ENCODE measurements around the gene SKP2.

DNA sequence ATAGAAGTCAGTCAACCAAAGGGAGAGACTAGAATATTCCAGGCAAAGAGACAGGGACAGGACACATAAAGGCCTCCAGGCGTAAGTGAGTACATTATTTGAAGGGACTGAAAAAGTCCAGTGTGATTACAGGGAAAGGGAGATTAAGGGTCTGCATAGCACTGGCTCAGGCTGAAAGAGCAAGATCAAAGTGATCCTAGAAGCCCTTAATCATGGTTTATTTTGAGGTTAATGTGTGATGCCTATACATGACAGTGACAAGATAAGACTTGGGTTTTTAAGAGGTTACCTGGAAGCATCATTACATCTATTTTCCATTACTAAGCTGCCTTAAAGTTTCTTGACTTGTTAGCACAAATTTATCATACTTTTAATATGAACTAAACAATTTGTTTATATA lies 26.0 kb upstream of the SKP2 start:
- TF ChIP-seq, protein P1, sequence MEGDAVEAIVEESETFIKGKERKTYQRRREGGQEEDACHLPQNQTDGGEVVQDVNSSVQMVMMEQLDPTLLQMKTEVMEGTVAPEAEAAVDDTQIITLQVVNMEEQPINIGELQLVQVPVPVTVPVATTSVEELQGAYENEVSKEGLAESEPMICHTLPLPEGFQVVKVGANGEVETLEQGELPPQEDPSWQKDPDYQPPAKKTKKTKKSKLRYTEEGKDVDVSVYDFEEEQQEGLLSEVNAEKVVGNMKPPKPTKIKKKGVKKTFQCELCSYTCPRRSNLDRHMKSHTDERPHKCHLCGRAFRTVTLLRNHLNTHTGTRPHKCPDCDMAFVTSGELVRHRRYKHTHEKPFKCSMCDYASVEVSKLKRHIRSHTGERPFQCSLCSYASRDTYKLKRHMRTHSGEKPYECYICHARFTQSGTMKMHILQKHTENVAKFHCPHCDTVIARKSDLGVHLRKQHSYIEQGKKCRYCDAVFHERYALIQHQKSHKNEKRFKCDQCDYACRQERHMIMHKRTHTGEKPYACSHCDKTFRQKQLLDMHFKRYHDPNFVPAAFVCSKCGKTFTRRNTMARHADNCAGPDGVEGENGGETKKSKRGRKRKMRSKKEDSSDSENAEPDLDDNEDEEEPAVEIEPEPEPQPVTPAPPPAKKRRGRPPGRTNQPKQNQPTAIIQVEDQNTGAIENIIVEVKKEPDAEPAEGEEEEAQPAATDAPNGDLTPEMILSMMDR (IDR thresholded peaks at IDR 0.05), result no peak
- no peak for TF ChIP-seq POLR2A (IDR thresholded peaks at IDR 0.05)
